Kidney epithelial cell (primary cell): Measurements from ENCODE around the gene CHTOP. TPM values are rescaled to one million over a fixed set of nuclear protein-coding genes. Genes with fewer than 3 reads are reported as not detected.

Experiments
- DNase-seq: peaks from one replicate; pipeline ENCODE4 v3.0.0-alpha.2; 2010; ENCODE audit warnings: low read depth
- H3K27me3 ChIP-seq: 2 replicates; pipeline ENCODE4 v1.6.0; 2011; ENCODE audit warnings: low read length; ENCODE audit not compliant: control insufficient read depth, insufficient read depth
- H3K36me3 ChIP-seq: 2 replicates; pipeline ENCODE4 v1.5.1; 2011; ENCODE audit warnings: low read length; ENCODE audit not compliant: control insufficient read depth, insufficient read depth
- H3K4me3 ChIP-seq: 2 replicates; pipeline ENCODE4 v1.5.1; 2011; ENCODE audit warnings: low read depth, mild to moderate bottlenecking, control low read depth, low read length
- total RNA-seq: library from RNA; depleted of rRNA; stranded (reverse); fragments of >200 nt; gene quantifications from 2 replicates; pipeline ENCODE4 v1.2.3, GENCODE V29; 2015
- TF ChIP-seq, protein P1 (sequence below): IDR thresholded peaks from 2 replicates; pipeline ENCODE4 v1.5.1; 2011; ENCODE audit warnings: mild to moderate bottlenecking, moderate library complexity, low read length, control low read depth, inconsistent platforms; ENCODE audit not compliant: insufficient read depth, poor library complexity, severe bottlenecking

The CHTOP gene
- total RNA-seq, 1 donor from 2014 or later: 58.1 TPM

DNA sequence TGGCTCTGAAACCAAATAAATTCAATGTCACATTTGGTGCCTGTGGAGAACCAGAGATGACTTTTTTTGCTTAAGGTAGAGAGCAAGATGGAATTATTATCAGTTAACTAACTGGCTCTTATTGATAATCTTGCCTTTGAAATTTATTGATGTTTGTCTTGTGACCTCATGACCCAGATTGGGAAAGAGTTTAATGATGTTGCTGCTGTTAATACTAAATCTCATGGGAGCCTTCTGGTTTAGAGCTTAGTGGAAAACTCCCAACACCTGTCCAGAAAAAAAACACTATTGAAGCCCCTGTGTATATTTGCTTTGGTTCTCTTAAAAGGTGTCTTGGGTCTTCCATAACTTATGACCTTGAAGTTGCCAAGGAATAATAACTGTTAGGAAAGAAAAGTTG, 9.9 kb downstream of the CHTOP start:
- TF ChIP-seq, protein P1, sequence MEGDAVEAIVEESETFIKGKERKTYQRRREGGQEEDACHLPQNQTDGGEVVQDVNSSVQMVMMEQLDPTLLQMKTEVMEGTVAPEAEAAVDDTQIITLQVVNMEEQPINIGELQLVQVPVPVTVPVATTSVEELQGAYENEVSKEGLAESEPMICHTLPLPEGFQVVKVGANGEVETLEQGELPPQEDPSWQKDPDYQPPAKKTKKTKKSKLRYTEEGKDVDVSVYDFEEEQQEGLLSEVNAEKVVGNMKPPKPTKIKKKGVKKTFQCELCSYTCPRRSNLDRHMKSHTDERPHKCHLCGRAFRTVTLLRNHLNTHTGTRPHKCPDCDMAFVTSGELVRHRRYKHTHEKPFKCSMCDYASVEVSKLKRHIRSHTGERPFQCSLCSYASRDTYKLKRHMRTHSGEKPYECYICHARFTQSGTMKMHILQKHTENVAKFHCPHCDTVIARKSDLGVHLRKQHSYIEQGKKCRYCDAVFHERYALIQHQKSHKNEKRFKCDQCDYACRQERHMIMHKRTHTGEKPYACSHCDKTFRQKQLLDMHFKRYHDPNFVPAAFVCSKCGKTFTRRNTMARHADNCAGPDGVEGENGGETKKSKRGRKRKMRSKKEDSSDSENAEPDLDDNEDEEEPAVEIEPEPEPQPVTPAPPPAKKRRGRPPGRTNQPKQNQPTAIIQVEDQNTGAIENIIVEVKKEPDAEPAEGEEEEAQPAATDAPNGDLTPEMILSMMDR: no peak
- peaks cover 2% of the 10 kb centered on the region for H3K36me3 ChIP-seq

DNA sequence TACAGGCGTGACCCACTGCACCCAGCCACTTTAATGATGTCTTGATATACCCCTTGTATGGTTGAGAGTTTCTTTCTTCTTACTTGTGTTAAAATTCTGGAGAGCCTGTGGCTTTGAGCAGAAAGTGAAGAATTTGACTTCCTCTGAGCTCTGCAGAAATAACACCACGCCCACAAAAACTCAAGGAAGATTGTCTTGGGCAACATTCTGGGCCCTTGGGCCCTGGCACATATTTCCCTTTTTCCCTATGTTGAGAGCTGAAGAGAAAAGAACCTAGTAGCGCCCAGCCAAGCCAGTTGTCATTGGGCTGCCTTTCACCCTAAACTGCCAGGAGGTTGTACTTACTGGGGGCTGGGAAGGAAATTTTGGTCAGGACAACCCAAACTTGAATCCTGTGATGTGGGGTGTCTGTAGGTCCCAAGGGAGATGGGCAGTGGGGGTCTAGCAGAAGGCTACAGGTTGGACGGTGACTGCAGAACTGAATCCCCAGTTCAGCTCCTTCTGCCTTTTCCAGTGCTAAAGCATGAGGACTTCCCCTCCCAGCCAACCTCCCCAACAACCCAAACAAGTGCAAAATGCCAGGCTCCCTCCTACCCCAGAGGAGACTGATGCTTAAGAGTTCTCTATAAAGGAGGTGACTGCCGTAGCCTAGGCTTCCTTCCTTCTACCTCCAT, 12.9 kb downstream of the CHTOP start:
- TF ChIP-seq, protein P1: no peak
- no peaks in the 10 kb centered on the region for H3K27me3 ChIP-seq
- no peak for DNase-seq
- no peak overlapping the region for H3K4me3 ChIP-seq
- peaks cover 2% of the 10 kb centered on the region for H3K36me3 ChIP-seq

More for the DNA sequence above, 9.9 kb downstream of the CHTOP start:
- no peak for DNase-seq
- Histone ChIP-seq H3K4me3 (no peak overlapping the region), H3K27me3 (no peaks in the 10 kb centered on the region)

DNA sequence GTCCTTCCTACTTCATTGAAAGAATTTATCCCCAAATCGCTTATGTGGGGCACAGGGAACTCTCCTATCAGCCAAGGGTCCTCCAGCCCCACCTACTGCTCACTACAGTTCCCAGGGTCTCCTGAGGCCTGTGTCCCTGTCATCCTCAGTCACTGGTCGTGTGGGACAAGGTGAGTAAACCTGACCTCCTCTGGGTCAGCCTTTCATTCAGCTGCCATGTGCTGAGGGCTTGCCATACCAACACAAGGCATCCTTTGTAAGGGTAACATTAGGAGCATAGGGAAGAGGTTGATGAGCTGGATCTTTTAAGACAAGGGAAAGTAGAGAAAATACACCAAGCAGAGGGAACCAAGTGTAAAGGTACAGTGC, 13.5 kb downstream of the CHTOP start:
- H3K4me3 ChIP-seq: no peak overlapping the region
- no peaks in the 10 kb centered on the region for H3K27me3 ChIP-seq
- no peaks in the 10 kb centered on the region for H3K36me3 ChIP-seq
- no peak for DNase-seq
- TF ChIP-seq, protein P1: no peak

DNA sequence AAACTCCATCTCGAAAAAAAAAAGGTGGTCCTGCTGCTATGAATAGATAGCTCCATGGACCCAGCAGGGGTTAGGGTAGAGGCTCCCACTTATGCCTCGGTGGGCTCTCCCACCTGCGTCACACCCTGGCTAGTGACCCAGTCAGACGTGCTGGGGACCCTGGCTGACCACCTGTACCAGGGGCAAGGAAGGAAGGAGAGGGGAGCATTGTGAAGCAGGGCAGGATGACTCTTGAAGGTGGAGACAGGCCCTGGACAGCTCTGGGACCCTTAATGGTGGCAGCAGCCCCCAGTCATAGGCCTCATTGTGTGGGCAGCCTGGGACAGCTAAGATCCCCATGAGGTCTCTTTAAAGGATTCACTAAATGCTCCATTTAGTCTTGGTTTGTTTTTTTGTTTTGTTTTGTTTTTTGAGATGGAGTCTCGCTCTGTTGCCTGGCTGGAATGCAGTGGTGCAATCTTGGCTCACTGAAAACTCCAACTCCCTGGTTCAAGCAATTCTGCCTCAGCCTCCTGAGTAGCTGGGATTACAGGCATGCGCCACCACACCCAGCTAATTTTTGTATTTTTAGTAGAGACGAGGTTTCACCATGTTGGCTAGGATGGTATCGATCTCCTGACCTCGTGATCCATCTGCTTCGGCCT, 14.3 kb downstream of the CHTOP start:
- no peaks in the 10 kb centered on the region for H3K27me3 ChIP-seq
- H3K36me3 ChIP-seq: no peaks in the 10 kb centered on the region
- DNase-seq: no peak
- TF ChIP-seq, protein P1: no peak
- H3K4me3 ChIP-seq: no peak overlapping the region

DNA sequence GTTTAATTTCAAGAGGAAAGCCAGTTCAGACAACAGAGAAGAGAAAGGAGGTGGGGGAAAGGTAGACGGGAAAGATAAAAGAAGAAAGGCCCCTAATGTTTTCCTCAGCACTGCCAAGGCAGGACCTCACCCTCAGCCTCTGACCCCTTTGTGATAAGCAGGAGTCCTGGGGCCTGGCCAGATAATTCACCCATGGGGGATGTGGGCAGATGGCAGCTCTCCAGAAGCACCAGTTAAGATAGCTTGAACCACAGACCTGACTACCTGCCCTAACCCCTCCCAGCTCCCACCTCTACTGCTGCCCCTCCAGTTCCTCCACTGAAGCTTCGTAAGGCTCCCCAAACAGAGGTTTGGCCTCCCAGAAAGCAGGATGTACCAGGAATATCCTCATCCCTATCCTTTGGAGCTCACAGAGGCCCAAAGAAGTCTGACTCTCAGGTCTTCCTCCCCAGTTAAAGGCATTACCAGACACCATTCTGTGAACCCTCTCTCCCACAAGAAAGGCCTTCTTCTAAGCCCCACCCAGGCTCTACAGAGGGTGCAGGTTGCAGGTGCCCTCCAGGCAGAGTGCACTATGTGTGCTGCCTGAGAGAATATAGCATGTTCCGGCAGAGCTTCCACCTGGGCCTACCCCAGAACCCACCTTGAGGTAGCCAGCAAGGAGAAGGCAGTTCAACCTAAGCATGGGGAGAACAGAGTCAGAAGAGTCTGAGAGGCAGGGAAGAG, 15.4 kb downstream of the CHTOP start:
- DNase-seq: no peak
- TF ChIP-seq, protein P1: no peak
- no peaks in the 10 kb centered on the region for H3K36me3 ChIP-seq
- no peak overlapping the region for H3K4me3 ChIP-seq
- H3K27me3 ChIP-seq: no peaks in the 10 kb centered on the region
